ENCODE results near the gene RNF212. TPM values are rescaled to one million over a fixed set of nuclear protein-coding genes. Genes with fewer than 3 reads are reported as not detected.

RNF212 gene
- total RNA-seq, 1 donor from 2014 or later = 9.1 TPM

Other genes with a start within 250 kb of the RNF212 start
- gene GAK, start 181.2 kb downstream of the RNF212 start, total RNA-seq (ENCODE audit: insufficient read depth, low replicate concordance) = 51.5 TPM
- gene TMEM175, start 181.1 kb downstream of the RNF212 start, total RNA-seq (ENCODE audit: insufficient read depth, low replicate concordance) = 39.7 TPM
- gene DGKQ, start 140.0 kb downstream of the RNF212 start, total RNA-seq (ENCODE audit: insufficient read depth, low replicate concordance) = 5.3 TPM
- gene IDUA, start 126.5 kb downstream of the RNF212 start, total RNA-seq (ENCODE audit: insufficient read depth, low replicate concordance) = 3.4 TPM
- gene SLC26A1, start 120.2 kb downstream of the RNF212 start, total RNA-seq (ENCODE audit: insufficient read depth, low replicate concordance) = not detected
- gene FGFRL1, start 101.9 kb downstream of the RNF212 start, total RNA-seq (ENCODE audit: insufficient read depth, low replicate concordance) = 16.4 TPM
- 84.3 TPM for gene SPON2, start 59.0 kb upstream of the RNF212 start, total RNA-seq (ENCODE audit: insufficient read depth, low replicate concordance)
- 193 TPM for gene CTBP1, start 135.6 kb upstream of the RNF212 start, total RNA-seq (ENCODE audit: insufficient read depth, low replicate concordance)
- 29.6 TPM for gene MAEA, start 176.3 kb upstream of the RNF212 start, total RNA-seq (ENCODE audit: insufficient read depth, low replicate concordance)
- 7.5 TPM for gene UVSSA, start 233.6 kb upstream of the RNF212 start, total RNA-seq (ENCODE audit: insufficient read depth, low replicate concordance)